ENCODE results near the gene COL27A1.

The COL27A1 gene

DNA sequence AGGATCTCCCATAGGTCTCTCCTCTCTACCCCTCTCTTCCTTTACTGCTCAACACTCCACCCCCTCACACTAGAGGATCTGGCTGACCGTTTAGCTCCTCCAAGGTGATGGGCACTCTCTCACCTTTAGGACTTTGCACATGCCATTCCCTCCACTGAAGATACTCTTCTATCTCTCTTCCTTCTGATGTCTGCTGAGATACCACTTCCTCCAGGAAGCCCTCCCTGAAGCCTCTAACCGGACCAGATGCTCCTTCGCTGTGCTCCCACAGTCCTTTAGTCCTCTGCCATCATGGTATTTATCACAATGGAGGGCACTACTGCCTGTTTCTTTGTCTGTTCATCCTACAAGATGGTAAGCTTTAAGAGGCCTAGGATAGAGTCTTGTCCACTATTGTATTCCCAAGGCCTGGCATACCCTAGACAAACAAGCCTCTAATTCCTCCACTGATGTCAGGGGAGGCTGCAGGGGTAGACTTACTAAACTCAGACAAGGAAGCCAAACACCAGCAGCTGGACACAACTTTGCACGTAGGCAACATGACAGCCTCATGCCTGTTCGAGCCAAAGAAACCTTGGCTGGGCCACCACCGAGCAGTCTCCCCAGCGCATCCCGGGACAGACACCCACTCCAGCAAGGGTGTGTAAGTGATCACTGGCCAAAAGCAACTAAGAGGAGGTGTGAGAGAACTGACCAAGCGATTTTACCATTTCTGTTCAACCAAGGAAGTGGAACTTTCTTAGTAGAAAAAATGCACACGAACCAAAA lies 194.6 kb downstream of the COL27A1 start:
- no peak overlapping the region for H3K4me3 ChIP-seq (IDR thresholded peaks at IDR 0.05; ENCODE audit: insufficient read depth, low read depth, low read length)
- no peaks in the 10 kb centered on the region for H3K27me3 ChIP-seq (ENCODE audit: insufficient read depth, low read depth)
- H3K36me3 ChIP-seq (ENCODE audit: insufficient read depth) = peaks cover 17% of the 10 kb centered on the region; the same call in 1 of the 2 replicates
- no peak overlapping the region for H2AFZ ChIP-seq (ENCODE audit: low read depth)
- TF ChIP-seq CTCF (conservative IDR thresholded peaks at IDR 0.05; ENCODE audit: low read depth, low read length) = no peak
- H3K27ac ChIP-seq = peak overlapping the region; percentile 77
- H3K9ac ChIP-seq = no peak overlapping the region; the same call in 1 of the 2 replicates
- peak overlapping the region; percentile 51 for H3K4me2 ChIP-seq
- H4K20me1 ChIP-seq (ENCODE audit: insufficient read depth) = no peaks in the 10 kb centered on the region
- peaks cover 44% of the 10 kb centered on the region for H3K4me1 ChIP-seq (ENCODE audit: low read depth, poor library complexity, severe bottlenecking)
- H3K79me2 ChIP-seq (ENCODE audit: insufficient read depth, low read depth) = no peaks in the 10 kb centered on the region

DNA sequence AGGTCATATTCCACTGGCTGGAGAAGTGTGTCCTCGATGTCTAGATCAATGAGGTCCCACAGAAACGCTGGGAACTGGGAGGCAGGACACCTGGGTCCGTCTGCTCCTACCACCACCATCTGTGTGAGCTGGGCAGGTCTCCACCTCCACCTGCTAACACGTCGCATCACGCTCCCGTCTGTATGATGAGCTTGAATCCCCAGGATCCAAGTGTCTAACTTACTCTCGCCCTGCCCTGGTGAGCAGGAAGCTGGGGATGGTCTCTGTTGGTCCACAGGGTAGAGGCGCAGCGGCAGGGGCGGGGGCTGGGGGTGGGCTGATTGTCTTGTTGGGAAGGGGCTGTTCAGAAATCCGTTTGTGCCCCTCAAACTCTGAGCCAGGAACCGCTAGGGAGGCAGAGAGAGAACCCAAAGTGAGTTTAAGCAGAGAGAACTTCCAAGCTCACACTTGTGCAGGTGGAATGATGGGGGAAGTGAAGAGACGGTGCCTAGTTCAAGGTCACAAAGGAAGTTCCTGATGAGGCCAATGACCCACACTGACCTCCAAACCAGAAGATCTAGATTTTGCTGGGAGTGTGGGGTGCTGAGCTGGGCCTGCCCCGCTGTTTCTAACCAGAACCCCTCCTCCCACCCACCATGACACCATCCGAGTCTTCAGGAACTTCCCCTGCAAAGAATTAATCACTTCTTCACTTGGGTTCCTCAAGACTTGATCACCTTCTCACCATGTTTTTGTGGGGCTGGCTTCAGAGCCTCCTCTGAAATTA lies 195.5 kb downstream of the COL27A1 start:
- H3K79me2 ChIP-seq (ENCODE audit: insufficient read depth, low read depth) = no peaks in the 10 kb centered on the region
- no peak overlapping the region; the same call in 1 of the 2 replicates for H3K4me2 ChIP-seq
- H3K4me1 ChIP-seq (ENCODE audit: low read depth, poor library complexity, severe bottlenecking) = peaks cover 44% of the 10 kb centered on the region
- H3K27ac ChIP-seq = 0 out of 2 replicates have a peak overlapping the region, but pooled peaks have one; percentile 77
- H3K36me3 ChIP-seq (ENCODE audit: insufficient read depth) = peaks cover 20% of the 10 kb centered on the region; the same call in 1 of the 2 replicates
- H3K9ac ChIP-seq = no peak overlapping the region
- TF ChIP-seq CTCF (conservative IDR thresholded peaks at IDR 0.05; ENCODE audit: low read depth, low read length) = no peak
- no peak overlapping the region for H3K4me3 ChIP-seq (IDR thresholded peaks at IDR 0.05; ENCODE audit: insufficient read depth, low read depth, low read length)
- no peak overlapping the region for H2AFZ ChIP-seq (ENCODE audit: low read depth)
- H4K20me1 ChIP-seq (ENCODE audit: insufficient read depth) = no peaks in the 10 kb centered on the region
- H3K27me3 ChIP-seq (ENCODE audit: insufficient read depth, low read depth) = no peaks in the 10 kb centered on the region

GRCh38 chr9:114351932-114352331 lies 196.6 kb downstream of the COL27A1 start:
- Histone ChIP-seq H3K36me3 (ENCODE audit: insufficient read depth) (peaks cover 11% of the 10 kb centered on the region; the same call in 1 of the 2 replicates), H2AFZ (ENCODE audit: low read depth) (no peak overlapping the region)

DNA sequence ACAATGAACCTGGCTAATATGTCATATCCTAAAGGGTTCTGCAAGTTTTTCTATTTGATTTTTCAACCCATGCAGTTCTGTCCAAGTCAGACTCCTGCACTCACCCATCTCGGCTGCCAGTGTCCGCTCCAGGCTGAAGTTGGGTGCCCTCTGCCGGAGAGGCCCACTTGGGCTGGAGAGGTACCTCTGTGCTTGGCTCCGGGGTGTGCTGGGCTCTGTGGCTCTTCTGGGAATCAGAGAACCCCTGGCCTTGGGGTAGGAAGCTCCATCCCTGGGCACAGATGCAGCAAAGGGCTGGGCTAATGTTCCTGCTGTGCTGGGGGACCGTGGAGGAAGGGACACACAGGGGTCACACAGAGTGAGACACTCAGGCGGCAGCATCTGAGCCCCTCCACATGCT lies 200.5 kb downstream of the COL27A1 start:
- no peak overlapping the region for H3K27ac ChIP-seq
- peaks cover 16% of the 10 kb centered on the region for H3K4me1 ChIP-seq (ENCODE audit: low read depth, poor library complexity, severe bottlenecking)
- no peaks in the 10 kb centered on the region for H4K20me1 ChIP-seq (ENCODE audit: insufficient read depth)
- no peak overlapping the region for H3K9ac ChIP-seq
- no peak overlapping the region for H3K4me2 ChIP-seq
- H3K4me3 ChIP-seq (IDR thresholded peaks at IDR 0.05; ENCODE audit: insufficient read depth, low read depth, low read length) = no peak overlapping the region
- H2AFZ ChIP-seq (ENCODE audit: low read depth) = no peak overlapping the region
- no peaks in the 10 kb centered on the region for H3K27me3 ChIP-seq (ENCODE audit: insufficient read depth, low read depth)
- no peaks in the 10 kb centered on the region for H3K79me2 ChIP-seq (ENCODE audit: insufficient read depth, low read depth)
- TF ChIP-seq CTCF (conservative IDR thresholded peaks at IDR 0.05; ENCODE audit: low read depth, low read length) = no peak
- H3K36me3 ChIP-seq (ENCODE audit: insufficient read depth) = peaks cover 13% of the 10 kb centered on the region

More at GRCh38 chr9:114351932-114352331, 196.6 kb downstream of the COL27A1 start:
- Histone ChIP-seq H4K20me1 (ENCODE audit: insufficient read depth) (no peaks in the 10 kb centered on the region), H3K79me2 (ENCODE audit: insufficient read depth, low read depth) (no peaks in the 10 kb centered on the region), H3K4me3 (IDR thresholded peaks at IDR 0.05; ENCODE audit: insufficient read depth, low read depth, low read length) (no peak overlapping the region), H3K27ac (no peak overlapping the region), H3K4me2 (no peak overlapping the region), H3K9ac (no peak overlapping the region), H3K27me3 (ENCODE audit: insufficient read depth, low read depth) (no peaks in the 10 kb centered on the region), H3K4me1 (ENCODE audit: low read depth, poor library complexity, severe bottlenecking) (peaks cover 44% of the 10 kb centered on the region)
- TF ChIP-seq CTCF (conservative IDR thresholded peaks at IDR 0.05; ENCODE audit: low read depth, low read length) = no peak

All from KMS-11 (cell line).